Stimulated activated CD8-positive, alpha-beta memory T cell treated with anti-CD3 and anti-CD28 coated beads, Interleukin-4, amount 100 ng/mL, for 4 hours (primary cell): ENCODE measurements around the gene PKD1.
"Not testable (repeated sequence)": the region's sequence is repeated elsewhere in the genome, so short reads cannot be mapped to it uniquely, and the experiment has no call there.

Experiments
- DNase-seq, 2 donors: peaks; one replicate each; pipeline ENCODE4 v3.0.0-alpha.2; 2020; ENCODE audit warnings: low read depth in 2 of 2, low spot score in 1 of 2

Gene PKD1

GRCh38 chr16:2152695-2153506 is 17.2 kb upstream of the PKD1 start:
- DNase-seq = no peak

- no peak for DNase-seq
Observed at GRCh38 chr16:2151188-2152091, 15.7 kb upstream of the PKD1 start.

GRCh38 chr16:2150418-2151187 is 14.9 kb upstream of the PKD1 start:
- no peak for DNase-seq

- no peak for DNase-seq
Observed at GRCh38 chr16:2149630-2150417, 14.1 kb upstream of the PKD1 start.

GRCh38 chr16:2148714-2149629 is 13.3 kb upstream of the PKD1 start:
- DNase-seq = no peak

GRCh38 chr16:2147981-2148671 is 12.4 kb upstream of the PKD1 start, which contains the start of gene RAB26:
TSS of gene RAB26 (plus strand) at chr16:2148625. CDS start at chr16:2148784, 159 bp downstream.
- no peak for DNase-seq

- DNase-seq = no peak
Observed at GRCh38 chr16:2147378-2147777, 11.7 kb upstream of the PKD1 start.

GRCh38 chr16:2145843-2146242 is 10.1 kb upstream of the PKD1 start:
- DNase-seq = no peak

- no peak for DNase-seq
Observed at GRCh38 chr16:2143878-2144485, 8.3 kb upstream of the PKD1 start.

GRCh38 chr16:2142942-2143877 is 7.5 kb upstream of the PKD1 start:
- DNase-seq = no peak

GRCh38 chr16:2135071-2135470 is 627 bp downstream of the PKD1 start:
- DNase-seq = not testable (repeated sequence)

GRCh38 chr16:2133797-2134196 is 1.9 kb downstream of the PKD1 start:
- not testable (repeated sequence) for DNase-seq

GRCh38 chr16:2129890-2130447 is 5.7 kb downstream of the PKD1 start:
- DNase-seq = not testable (repeated sequence)

GRCh38 chr16:2129251-2129650 is 6.4 kb downstream of the PKD1 start:
- not testable (repeated sequence) for DNase-seq

GRCh38 chr16:2127630-2128280 is 7.9 kb downstream of the PKD1 start:
- not testable (repeated sequence) for DNase-seq

GRCh38 chr16:2126928-2127556 is 8.7 kb downstream of the PKD1 start:
- not testable (repeated sequence) for DNase-seq
